Lower leg skin (tissue), 3 donors: ENCODE data around the gene PELI3.
"Not testable (repeated sequence)": the region's sequence is repeated elsewhere in the genome, so short reads cannot be mapped to it uniquely, and the experiment has no call there.

Source experiments
- CTCF ChIP-seq, 3 donors: fragments of 450-650 bp; IDR thresholded peaks; one replicate each; pipeline ENCODE4 v1.5.1; 2016; ENCODE audit warnings: antibody characterized with exemption in 3 of 3, mild to moderate bottlenecking in 3 of 3, moderate library complexity in 2 of 3
- POLR2A ChIP-seq, 2 donors: fragments of 450-650 bp; IDR thresholded peaks; one replicate each; pipeline ENCODE4 v1.6.1; 2016 to 2017; ENCODE audit warnings: antibody characterized with exemption in 2 of 2, mild to moderate bottlenecking in 1 of 2, moderate library complexity in 1 of 2

DNA sequence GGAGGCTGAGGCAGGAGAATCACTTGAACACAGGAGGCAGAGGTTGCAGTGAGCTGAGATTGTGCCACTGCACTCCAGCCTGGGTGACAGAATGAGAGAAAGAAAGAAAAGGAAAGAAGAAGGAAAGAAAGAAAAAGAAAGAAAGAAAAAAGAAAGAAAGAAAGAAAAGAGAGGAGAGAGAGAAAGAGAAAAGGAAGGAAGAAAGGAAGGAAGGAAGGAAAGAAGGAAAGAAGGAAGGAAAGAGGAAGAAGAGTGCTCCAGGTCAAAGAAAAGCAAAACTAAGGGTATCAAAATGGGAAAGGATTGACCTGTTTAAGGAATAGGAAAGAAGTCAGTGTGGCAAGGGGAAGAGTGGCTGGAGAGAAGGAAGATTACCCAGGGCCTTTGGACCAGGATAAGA is 35.4 kb upstream of the PELI3 start:
- TF ChIP-seq CTCF, POLR2A (IDR thresholded peaks at IDR 0.05): not testable (repeated sequence)
